ENCODE results near the gene SMCHD1.
"Not testable (repeated sequence)": the region's sequence is repeated elsewhere in the genome, so short reads cannot be mapped to it uniquely, and the experiment has no call there.

SMCHD1 gene

GRCh38 chr18:2654928-2655177 is 673 bp upstream of the SMCHD1 start:
- DNase-seq (ENCODE audit: extremely low spot score): no peak
- CTCF ChIA-PET: no interaction called here
- POLR2A ChIA-PET: interaction anchor here (1.0 to 1.8 kb wide), 3 partner anchors 10 to 82 kb away, joined by 3 to 6 read pairs (median 6); no protein-coding TSS in a partner anchor
- no peak for TF ChIP-seq SP1 (IDR thresholded peaks at IDR 0.05)
- TF ChIP-seq FOXM1 (IDR thresholded peaks at IDR 0.05; ENCODE audit: borderline replicate concordance): no peak
- TF ChIP-seq FOXK2 (IDR thresholded peaks at IDR 0.05): no peak
- no peak for TF ChIP-seq TARDBP (IDR thresholded peaks at IDR 0.05)
- TF ChIP-seq, protein P1, sequence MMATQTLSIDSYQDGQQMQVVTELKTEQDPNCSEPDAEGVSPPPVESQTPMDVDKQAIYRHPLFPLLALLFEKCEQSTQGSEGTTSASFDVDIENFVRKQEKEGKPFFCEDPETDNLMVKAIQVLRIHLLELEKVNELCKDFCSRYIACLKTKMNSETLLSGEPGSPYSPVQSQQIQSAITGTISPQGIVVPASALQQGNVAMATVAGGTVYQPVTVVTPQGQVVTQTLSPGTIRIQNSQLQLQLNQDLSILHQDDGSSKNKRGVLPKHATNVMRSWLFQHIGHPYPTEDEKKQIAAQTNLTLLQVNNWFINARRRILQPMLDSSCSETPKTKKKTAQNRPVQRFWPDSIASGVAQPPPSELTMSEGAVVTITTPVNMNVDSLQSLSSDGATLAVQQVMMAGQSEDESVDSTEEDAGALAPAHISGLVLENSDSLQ (IDR thresholded peaks at IDR 0.05): no peak
- TF ChIP-seq CTBP1 (IDR thresholded peaks at IDR 0.05; ENCODE audit: borderline replicate concordance): no peak
- no peak for TF ChIP-seq ZNF384 (IDR thresholded peaks at IDR 0.05)
- TF ChIP-seq LEF1 (IDR thresholded peaks at IDR 0.05; ENCODE audit: borderline replicate concordance): no peak
- TF ChIP-seq ELF4 (IDR thresholded peaks at IDR 0.05): no peak

- ChIA-PET CTCF (no interaction called here), POLR2A (interaction anchor here (0.6 to 2.2 kb wide), 6 partner anchors 15 to 152 kb away, joined by 3 to 6 read pairs (median 5); partner anchors contain the start of genes METTL4 and NDC80)
- TF ChIP-seq NFRKB (IDR thresholded peaks at IDR 0.05) (no peak), TARDBP (IDR thresholded peaks at IDR 0.05) (no peak), ELF4 (IDR thresholded peaks at IDR 0.05) (no peak), FOXM1 (IDR thresholded peaks at IDR 0.05; ENCODE audit: borderline replicate concordance) (no peak), FOXA1 (IDR thresholded peaks at IDR 0.05) (no peak), CTBP1 (IDR thresholded peaks at IDR 0.05; ENCODE audit: borderline replicate concordance) (no peak), SP1 (IDR thresholded peaks at IDR 0.05) (no peak), ZNF384 (IDR thresholded peaks at IDR 0.05) (no peak), HDGF (IDR thresholded peaks at IDR 0.05; ENCODE audit: borderline replicate concordance) (no peak), BHLHE40 (IDR thresholded peaks at IDR 0.05; ENCODE audit: borderline replicate concordance) (no peak), ARNT (IDR thresholded peaks at IDR 0.05) (no peak), SUZ12 (IDR thresholded peaks at IDR 0.05) (no peak), L3MBTL2 (conservative IDR thresholded peaks at IDR 0.05) (no peak), LEF1 (IDR thresholded peaks at IDR 0.05; ENCODE audit: borderline replicate concordance) (no peak), FOXK2 (IDR thresholded peaks at IDR 0.05) (no peak)
- TF ChIP-seq, protein P1 (IDR thresholded peaks at IDR 0.05): no peak
- no peak for DNase-seq (ENCODE audit: extremely low spot score)
Observed at GRCh38 chr18:2655954-2656236, 369 bp downstream of the SMCHD1 start.

DNA sequence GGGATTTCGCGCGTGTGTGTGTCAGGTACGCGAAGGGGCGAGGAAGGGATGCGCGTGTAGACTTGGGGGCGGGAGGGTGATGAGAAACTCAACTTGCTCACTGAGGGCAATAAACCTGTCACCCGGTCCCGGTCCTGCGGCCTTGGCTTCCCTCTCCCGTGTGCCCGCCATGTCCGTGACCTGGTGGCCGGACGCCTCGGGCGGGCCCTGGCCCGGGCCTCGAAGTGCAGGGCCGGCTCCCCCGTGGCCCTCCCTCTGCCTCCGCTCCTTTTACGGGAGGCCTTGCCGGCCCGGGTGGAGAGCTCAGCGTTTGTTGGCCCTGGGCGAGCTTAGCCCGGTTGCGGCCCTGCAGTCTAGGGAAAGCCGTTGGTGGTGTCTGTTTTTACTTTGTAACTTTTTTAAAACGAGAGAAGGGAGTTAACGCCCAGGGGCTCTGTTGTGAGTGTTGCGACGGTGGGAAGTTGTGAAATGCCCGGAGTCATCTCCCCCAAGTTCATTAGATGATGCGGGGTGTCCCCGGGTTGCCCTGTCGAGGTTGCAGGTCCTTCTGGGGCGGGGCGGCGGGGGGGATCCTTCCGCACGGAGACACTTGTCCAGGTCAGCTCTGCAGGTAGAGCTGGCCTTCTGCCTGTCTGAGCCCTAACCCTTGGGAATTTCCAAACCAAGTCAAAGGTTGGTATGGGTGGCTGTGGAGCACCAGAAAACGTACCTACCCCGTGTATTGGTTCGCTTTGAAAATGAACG is 883 bp downstream of the SMCHD1 start:
- ChIA-PET CTCF (no interaction called here), POLR2A (interaction anchor here (0.6 to 2.2 kb wide), 6 partner anchors 15 to 151 kb away, joined by 3 to 6 read pairs (median 5); partner anchors contain the start of genes METTL4 and NDC80)
- peak; percentile 15 for DNase-seq (ENCODE audit: extremely low spot score)
- TF ChIP-seq FOXM1 (IDR thresholded peaks at IDR 0.05; ENCODE audit: borderline replicate concordance) (no peak), FOXA1 (IDR thresholded peaks at IDR 0.05) (no peak), L3MBTL2 (conservative IDR thresholded peaks at IDR 0.05) (0 out of 2 replicates have a peak, but pooled peaks have one; percentile 31), CTBP1 (IDR thresholded peaks at IDR 0.05; ENCODE audit: borderline replicate concordance) (no peak), NFRKB (IDR thresholded peaks at IDR 0.05) (no peak), BHLHE40 (IDR thresholded peaks at IDR 0.05; ENCODE audit: borderline replicate concordance) (no peak), ZNF384 (IDR thresholded peaks at IDR 0.05) (no peak), FOXK2 (IDR thresholded peaks at IDR 0.05) (no peak)
- TF ChIP-seq, protein P1 (IDR thresholded peaks at IDR 0.05): peak; percentile 57

DNA sequence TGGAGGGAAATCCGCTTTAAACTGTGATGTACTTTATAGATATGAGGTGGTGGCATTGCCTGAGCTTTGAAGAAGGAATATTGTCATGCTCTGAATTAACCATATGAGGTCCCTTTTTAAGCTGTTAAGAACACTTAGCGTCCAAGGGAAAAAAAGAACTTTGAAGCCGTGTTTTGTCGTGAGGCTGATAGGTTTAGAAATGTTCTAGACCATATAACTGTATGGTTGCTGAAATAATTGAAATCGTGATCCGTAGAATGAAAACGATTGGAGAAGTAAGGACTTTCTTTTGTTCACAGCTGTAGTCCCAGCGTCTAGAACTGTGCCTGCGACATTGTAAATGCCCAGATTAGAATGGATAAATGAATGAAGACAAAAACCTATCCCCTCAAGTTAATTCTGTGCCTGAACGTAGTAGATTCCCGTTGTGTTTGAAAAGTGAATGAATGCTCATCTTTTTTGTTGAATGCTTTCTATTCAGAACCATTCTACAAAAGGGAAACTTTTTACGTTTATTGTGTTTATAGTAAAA is 1.5 kb downstream of the SMCHD1 start:
- TF ChIP-seq BHLHE40 (IDR thresholded peaks at IDR 0.05; ENCODE audit: borderline replicate concordance) (no peak), L3MBTL2 (conservative IDR thresholded peaks at IDR 0.05) (no peak), ZNF384 (IDR thresholded peaks at IDR 0.05) (no peak), ELF4 (IDR thresholded peaks at IDR 0.05) (no peak), FOXA1 (IDR thresholded peaks at IDR 0.05) (no peak), LEF1 (IDR thresholded peaks at IDR 0.05; ENCODE audit: borderline replicate concordance) (no peak), CTBP1 (IDR thresholded peaks at IDR 0.05; ENCODE audit: borderline replicate concordance) (no peak), FOXK2 (IDR thresholded peaks at IDR 0.05) (no peak), FOXM1 (IDR thresholded peaks at IDR 0.05; ENCODE audit: borderline replicate concordance) (no peak), ARNT (IDR thresholded peaks at IDR 0.05) (no peak), NFRKB (IDR thresholded peaks at IDR 0.05) (no peak), SUZ12 (IDR thresholded peaks at IDR 0.05) (no peak), HDGF (IDR thresholded peaks at IDR 0.05; ENCODE audit: borderline replicate concordance) (no peak), SP1 (IDR thresholded peaks at IDR 0.05) (no peak), TARDBP (IDR thresholded peaks at IDR 0.05) (no peak)
- TF ChIP-seq, protein P1 (IDR thresholded peaks at IDR 0.05): no peak
- ChIA-PET CTCF (no interaction called here), POLR2A (interaction anchor here (1.7 to 2.2 kb wide), 2 partner anchors 17 to 86 kb away, joined by 4 to 6 read pairs; partner anchors contain the start of genes METTL4 and NDC80)
- no peak for DNase-seq (ENCODE audit: extremely low spot score)

DNA sequence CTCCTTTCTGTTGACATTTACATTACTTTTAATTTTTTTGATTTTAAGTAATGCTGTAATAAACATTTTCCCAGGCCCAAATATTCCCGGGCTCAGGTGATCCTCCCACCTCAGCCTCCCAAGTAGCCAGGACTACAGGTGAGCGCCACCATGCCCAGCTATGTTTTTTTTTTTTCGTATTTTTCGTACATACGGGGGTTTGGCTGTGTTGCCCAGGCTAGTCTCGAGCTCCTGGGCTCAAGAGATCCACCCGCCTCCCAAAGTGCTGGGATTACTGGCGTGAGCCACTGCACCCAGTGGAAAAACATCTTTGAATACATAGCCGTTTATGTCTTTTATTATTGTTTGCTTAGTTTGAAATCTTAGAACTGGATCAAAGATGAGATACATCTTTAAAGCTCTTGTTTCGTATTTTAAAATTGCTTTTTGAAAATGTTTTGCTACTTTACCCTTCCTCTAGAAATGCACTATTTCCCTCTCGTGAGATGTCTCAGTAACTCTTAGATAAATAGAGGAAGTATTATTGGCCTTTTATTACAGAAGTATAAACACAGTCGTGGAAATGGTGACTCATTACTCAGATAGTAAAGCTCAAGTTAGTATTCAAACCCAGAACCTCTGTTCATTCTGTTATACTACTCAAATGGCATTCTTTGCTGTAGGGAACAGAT is 2.4 kb downstream of the SMCHD1 start:
- POLR2A ChIA-PET: no interaction called here
- DNase-seq (ENCODE audit: extremely low spot score): no peak
- TF ChIP-seq ARNT (IDR thresholded peaks at IDR 0.05) (peak; percentile 98), TARDBP (IDR thresholded peaks at IDR 0.05) (no peak), SP1 (IDR thresholded peaks at IDR 0.05) (no peak), NFRKB (IDR thresholded peaks at IDR 0.05) (no peak), ELF4 (IDR thresholded peaks at IDR 0.05) (no peak), FOXK2 (IDR thresholded peaks at IDR 0.05) (no peak)
- CTCF ChIA-PET: no interaction called here

GRCh38 chr18:2660849-2661248 is 5.3 kb downstream of the SMCHD1 start:
- CTCF ChIA-PET; DNase-seq (ENCODE audit: extremely low spot score); POLR2A ChIA-PET: not testable (repeated sequence)

DNA sequence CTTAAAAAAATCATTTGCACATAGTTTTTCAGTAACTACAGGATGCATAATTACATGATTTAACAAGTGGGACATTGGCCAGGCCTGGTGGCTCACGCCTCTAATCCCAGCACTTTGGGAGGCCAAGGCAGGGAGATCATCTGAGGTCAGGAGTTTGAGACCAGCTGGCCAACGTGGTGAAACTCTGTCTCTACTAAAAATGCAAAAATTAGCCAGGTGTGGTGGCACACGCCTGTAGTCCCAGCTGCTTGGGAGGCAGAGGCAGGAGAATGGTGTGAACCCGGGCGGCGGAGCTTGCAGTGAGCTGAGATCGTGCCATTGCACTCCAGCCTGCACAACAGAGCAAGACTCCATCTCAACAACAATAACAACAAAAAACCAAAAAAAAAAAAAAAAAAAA is 6.8 kb downstream of the SMCHD1 start:
- POLR2A ChIA-PET; CTCF ChIA-PET; DNase-seq (ENCODE audit: extremely low spot score): not testable (repeated sequence)

Data from HEK293T (cell line).